OCI-LY3 (cell line): Measurements from ENCODE around the gene BLCAP.
A peak's percentile ranks its signal among the peaks of the same experiment; 100 is the strongest.

Source experiments
- H2AFZ ChIP-seq: fragments of 200-600, 300-600 bp; shearing (Covaris generic); 2 replicates; pipeline ENCODE4 v1.6.0; 2014; ENCODE audit warnings: antibody characterized with exemption, low read depth, low read length
- H3K27ac ChIP-seq: fragments of 200-600, 300-600 bp; sonication (generic); 2 replicates; pipeline ENCODE4 v1.5.1; 2014; ENCODE audit warnings: mild to moderate bottlenecking, low read length, moderate library complexity, mixed read lengths
- H3K27me3 ChIP-seq: fragments of 200-600, 300-600 bp; sonication (generic); 2 replicates; pipeline ENCODE4 v1.6.1; 2014; ENCODE audit warnings: low read depth, low read length, mixed read lengths
- H3K36me3 ChIP-seq: fragments of 200-600, 300-600 bp; sonication (generic); replicated peaks from 2 replicates; pipeline ENCODE3; 2014; ENCODE audit warnings: low read depth, low read length, mixed read lengths
- H3K4me1 ChIP-seq: fragments of 300-600, 200-600 bp; sonication (generic); 2 replicates; pipeline ENCODE4 v1.6.1; 2014; ENCODE audit warnings: low read length, mixed read lengths
- H3K4me2 ChIP-seq: fragments of 200-600, 300-600 bp; sonication (generic); 2 replicates; pipeline ENCODE4 v1.6.1; 2014; ENCODE audit warnings: low read length, mixed read lengths
- H3K4me3 ChIP-seq: fragments of 300-600, 200-600 bp; sonication (generic); 2 replicates; pipeline ENCODE4 v1.5.1; 2014; ENCODE audit warnings: antibody characterized with exemption, mild to moderate bottlenecking, low read length, moderate library complexity
- H3K79me2 ChIP-seq: fragments of 300-600, 200-600 bp; shearing (Covaris generic); 2 replicates; pipeline ENCODE4 v1.6.1; 2014; ENCODE audit warnings: mild to moderate bottlenecking, low read length, mixed read lengths
- H3K9ac ChIP-seq: fragments of 300-600, 200-600 bp; shearing (Covaris generic); 2 replicates; pipeline ENCODE4 v1.6.0; 2014; ENCODE audit warnings: mild to moderate bottlenecking, low read length, moderate library complexity
- H3K9me3 ChIP-seq: fragments of 200-600, 300-600 bp; shearing (Covaris generic); 2 replicates; pipeline ENCODE4 v1.6.1; 2014; ENCODE audit warnings: low read length, mixed read lengths; ENCODE audit not compliant: insufficient read depth
- H4K20me1 ChIP-seq: fragments of 200-600, 300-600 bp; sonication (generic); 2 replicates; pipeline ENCODE4 v1.6.1; 2016; ENCODE audit warnings: low read length, mixed read lengths; ENCODE audit not compliant: insufficient read depth
- CTCF ChIP-seq: fragments of 200-600, 300-600 bp; sonication (generic); IDR thresholded peaks from 2 replicates; pipeline ENCODE4 v1.5.1; 2014; ENCODE audit warnings: antibody characterized with exemption, low read length, low read depth
- EZH2phosphoT487 ChIP-seq: fragments of 200-600 bp; shearing (Covaris generic); IDR thresholded peaks from 2 replicates; pipeline ENCODE4 v1.6.1; 2018; ENCODE audit warnings: antibody characterized with exemption, mixed run types, low read depth

The BLCAP gene

DNA sequence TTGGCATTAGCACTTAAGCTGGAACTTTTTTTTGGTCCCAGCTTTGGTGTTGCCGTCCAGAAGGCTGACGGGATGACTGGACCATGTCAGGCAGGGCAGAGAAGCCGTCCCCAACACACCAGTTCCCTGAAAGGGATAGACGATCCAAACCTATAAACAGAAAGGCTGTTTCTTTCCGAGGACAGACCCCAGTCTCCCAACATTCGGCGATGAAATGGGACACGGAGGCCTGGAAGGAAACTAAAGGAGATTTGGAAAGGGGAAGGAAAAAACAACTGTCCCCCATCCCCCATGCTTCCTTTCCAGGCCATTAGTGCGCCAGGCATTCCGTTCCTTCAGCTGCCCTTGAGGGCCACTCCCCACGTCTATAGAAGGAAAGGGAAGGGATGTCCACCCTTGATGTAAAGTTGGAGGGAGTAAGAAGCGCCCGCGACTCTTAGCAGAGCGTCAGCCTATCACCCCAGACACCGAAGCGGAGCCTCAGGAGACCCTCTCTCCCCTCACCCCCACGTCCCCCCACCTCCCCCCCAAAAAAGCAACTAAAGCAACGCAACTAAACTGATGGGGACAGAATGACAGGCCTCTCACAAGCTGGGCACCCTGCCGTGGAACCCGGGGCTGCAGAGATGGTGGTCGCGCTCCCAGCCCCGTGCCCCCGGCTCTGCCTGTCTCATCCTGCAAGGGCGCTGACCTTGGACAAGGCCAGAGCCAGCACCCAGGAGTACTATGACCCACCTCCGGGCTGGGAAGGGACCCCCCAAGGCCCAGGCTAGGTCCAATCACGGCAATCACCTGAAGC is 638 bp downstream of the BLCAP start:
- peak overlapping the region; percentile 75 for H3K9ac ChIP-seq
- H2AFZ ChIP-seq, result peak overlapping the region; percentile 66; the same call in 1 of the 2 replicates
- no peak for TF ChIP-seq EZH2phosphoT487
- no peak for TF ChIP-seq CTCF
- peaks cover 22% of the 10 kb centered on the region for H3K4me1 ChIP-seq
- peaks cover 45% of the 10 kb centered on the region for H3K79me2 ChIP-seq
- H3K9me3 ChIP-seq, result no peaks in the 10 kb centered on the region
- 0 out of 2 replicates have a peak overlapping the region, but pooled peaks have one; percentile 64 for H3K27ac ChIP-seq
- peak overlapping the region; percentile 86 for H3K4me2 ChIP-seq
- no peaks in the 10 kb centered on the region for H3K36me3 ChIP-seq
- H4K20me1 ChIP-seq, result peaks cover 12% of the 10 kb centered on the region; the same call in 1 of the 2 replicates
- H3K27me3 ChIP-seq, result no peaks in the 10 kb centered on the region
- H3K4me3 ChIP-seq, result peak overlapping the region; percentile 80

DNA sequence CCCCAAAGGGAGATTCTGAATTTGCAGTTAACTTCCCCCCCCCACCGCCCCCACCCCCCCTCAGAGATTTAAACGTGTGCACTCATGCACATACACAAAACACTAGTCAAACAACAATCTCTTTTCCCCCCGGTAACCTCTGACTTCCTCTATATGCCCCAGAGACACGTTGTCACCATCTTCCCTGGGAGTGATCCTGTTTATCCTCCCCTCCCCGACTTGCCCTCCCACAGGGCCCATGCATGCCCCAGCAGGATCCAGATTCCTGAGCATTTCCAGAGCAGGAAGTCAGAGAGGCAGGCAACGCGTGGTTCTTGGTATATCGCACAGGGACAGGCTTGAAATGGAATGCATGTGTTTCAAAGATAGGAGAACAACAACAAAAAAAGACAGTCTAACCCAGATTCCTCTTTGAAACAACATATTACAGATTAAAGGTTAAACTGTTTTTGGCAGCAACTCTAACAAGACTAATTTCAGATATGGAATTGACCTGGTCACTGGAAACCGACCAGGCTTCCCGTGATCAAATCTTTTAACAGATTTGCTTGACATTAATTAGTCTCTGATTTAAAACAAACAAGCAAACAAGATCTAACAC is 1.3 kb downstream of the BLCAP start:
- Histone ChIP-seq H3K4me1 (peaks cover 22% of the 10 kb centered on the region), H3K4me3 (peak overlapping the region; percentile 80), H3K4me2 (peak overlapping the region; percentile 86), H3K27me3 (no peaks in the 10 kb centered on the region), H3K36me3 (no peaks in the 10 kb centered on the region), H3K9me3 (no peaks in the 10 kb centered on the region), H4K20me1 (peaks cover 12% of the 10 kb centered on the region; the same call in 1 of the 2 replicates), H2AFZ (no peak overlapping the region), H3K79me2 (peaks cover 50% of the 10 kb centered on the region), H3K27ac (no peak overlapping the region), H3K9ac (peak overlapping the region; percentile 75)
- TF ChIP-seq CTCF (no peak), EZH2phosphoT487 (no peak)

DNA sequence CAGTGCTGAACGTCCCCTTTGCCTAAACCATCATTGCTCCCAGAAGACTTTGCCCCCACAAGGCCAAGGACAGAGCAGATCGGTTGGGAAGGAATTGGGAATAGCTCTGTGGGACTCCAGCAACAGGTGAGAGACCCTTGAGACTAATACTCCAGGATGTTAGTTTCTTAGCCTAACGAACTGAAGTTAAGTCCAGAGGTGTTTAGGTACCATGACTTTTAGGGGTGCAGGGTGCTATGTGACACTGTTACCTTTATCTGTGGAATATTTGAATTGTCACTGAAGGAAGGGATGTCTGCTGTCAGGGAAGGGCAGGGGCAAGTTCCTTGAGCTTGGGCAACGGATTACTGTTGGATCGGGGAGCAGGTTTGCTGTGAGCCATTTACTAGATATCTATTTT is 1.9 kb downstream of the BLCAP start:
- no peaks in the 10 kb centered on the region for H3K9me3 ChIP-seq
- H2AFZ ChIP-seq, result no peak overlapping the region
- H3K4me3 ChIP-seq, result no peak overlapping the region
- no peak for TF ChIP-seq CTCF
- no peak for TF ChIP-seq EZH2phosphoT487
- H3K9ac ChIP-seq, result no peak overlapping the region
- H3K27me3 ChIP-seq, result no peaks in the 10 kb centered on the region
- peaks cover 5% of the 10 kb centered on the region for H3K36me3 ChIP-seq
- H3K4me2 ChIP-seq, result peak overlapping the region; percentile 86
- H3K27ac ChIP-seq, result no peak overlapping the region
- peaks cover 12% of the 10 kb centered on the region; the same call in 1 of the 2 replicates for H4K20me1 ChIP-seq
- H3K79me2 ChIP-seq, result peaks cover 55% of the 10 kb centered on the region
- peaks cover 22% of the 10 kb centered on the region for H3K4me1 ChIP-seq
